Measurements from ENCODE around the gene ZNF106. TPM values are rescaled to one million over a fixed set of nuclear protein-coding genes. Genes with fewer than 3 reads are reported as not detected.

ZNF106 gene
- total RNA-seq, 1 experiment from 2014 or later = 61.4 TPM

DNA sequence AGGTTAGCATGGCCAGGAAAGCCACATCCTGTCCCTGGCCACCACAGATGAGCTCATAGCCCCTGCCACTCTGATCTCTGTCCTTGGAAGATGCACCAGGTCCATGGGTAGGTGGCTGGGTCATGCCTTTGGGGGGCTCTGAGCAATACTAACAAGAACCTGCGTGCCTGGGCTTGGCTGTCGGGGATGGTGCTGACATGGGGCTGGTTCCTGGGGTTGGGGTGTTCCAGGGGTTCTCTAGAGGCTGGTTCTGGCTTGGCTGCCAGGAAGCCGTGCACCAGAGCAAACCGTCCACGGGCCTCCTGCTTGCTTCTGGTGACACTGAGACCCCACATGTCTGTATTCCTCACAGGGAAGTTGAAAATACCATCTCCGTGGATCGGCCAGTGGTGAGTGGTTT is 87.6 kb downstream of the ZNF106 start:
- CTCF ChIA-PET = no interaction called here
- DNase-seq (ENCODE audit: unreplicated experiment) = no peak
- Mint-ChIP-seq H3K27me3 (ENCODE audit: insufficient read depth, unreplicated experiment) (no peaks in the 10 kb centered on the region), H3K27ac (ENCODE audit: low read depth, unreplicated experiment) (no peak overlapping the region), H3K9me3 (ENCODE audit: unreplicated experiment) (no peaks in the 10 kb centered on the region), H3K4me3 (ENCODE audit: unreplicated experiment) (no peak overlapping the region), H3K36me3 (ENCODE audit: insufficient read depth, unreplicated experiment) (peaks cover 8% of the 10 kb centered on the region), H3K4me1 (ENCODE audit: insufficient read depth, unreplicated experiment) (no peaks in the 10 kb centered on the region)
- POLR2A ChIA-PET = no interaction called here
- no TSS peak for BruUV-seq (replicated peaks)
- intact Hi-C loops (cut with micrococcal nuclease) = no loop called here
- TF ChIP-seq, protein P1, sequence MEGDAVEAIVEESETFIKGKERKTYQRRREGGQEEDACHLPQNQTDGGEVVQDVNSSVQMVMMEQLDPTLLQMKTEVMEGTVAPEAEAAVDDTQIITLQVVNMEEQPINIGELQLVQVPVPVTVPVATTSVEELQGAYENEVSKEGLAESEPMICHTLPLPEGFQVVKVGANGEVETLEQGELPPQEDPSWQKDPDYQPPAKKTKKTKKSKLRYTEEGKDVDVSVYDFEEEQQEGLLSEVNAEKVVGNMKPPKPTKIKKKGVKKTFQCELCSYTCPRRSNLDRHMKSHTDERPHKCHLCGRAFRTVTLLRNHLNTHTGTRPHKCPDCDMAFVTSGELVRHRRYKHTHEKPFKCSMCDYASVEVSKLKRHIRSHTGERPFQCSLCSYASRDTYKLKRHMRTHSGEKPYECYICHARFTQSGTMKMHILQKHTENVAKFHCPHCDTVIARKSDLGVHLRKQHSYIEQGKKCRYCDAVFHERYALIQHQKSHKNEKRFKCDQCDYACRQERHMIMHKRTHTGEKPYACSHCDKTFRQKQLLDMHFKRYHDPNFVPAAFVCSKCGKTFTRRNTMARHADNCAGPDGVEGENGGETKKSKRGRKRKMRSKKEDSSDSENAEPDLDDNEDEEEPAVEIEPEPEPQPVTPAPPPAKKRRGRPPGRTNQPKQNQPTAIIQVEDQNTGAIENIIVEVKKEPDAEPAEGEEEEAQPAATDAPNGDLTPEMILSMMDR (IDR thresholded peaks at IDR 0.05; ENCODE audit: unreplicated experiment) = no peak

DNA sequence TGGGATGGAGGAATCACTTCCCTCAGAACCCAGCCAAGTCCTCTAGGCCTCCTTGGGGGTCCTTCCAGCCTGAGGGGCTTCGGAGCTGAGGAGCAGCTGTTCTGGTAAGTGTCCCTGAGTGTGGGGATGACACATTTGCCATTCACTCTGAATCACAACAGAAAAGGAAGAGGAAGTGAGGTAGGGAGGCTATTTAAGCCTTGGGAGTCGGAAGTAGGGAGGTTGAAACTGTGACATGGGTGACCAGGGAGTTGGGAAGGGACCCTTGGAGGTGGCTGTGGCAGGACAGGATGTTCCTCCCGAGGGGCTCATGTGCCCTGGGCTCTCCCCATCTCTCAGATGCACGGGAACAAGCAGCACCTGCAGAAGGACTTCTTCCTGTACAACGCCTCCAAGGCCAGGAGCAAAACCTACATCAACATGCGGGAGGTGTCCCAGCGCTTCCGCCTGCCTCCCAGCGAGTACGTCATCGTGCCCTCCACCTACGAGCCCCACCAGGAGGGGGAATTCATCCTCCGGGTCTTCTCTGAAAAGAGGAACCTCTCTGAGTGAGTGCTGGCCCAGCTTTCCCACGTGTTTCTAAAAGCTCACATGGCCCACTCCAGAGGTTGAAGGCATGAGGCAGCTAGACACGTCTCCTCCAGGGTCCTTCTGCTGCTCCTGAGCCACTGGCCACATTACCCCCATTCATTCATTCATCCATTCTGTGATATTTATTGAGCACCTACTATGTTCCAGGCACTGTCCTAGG is 88.3 kb downstream of the ZNF106 start:
- ChIA-PET POLR2A (no interaction called here), CTCF (interaction anchor here (0.5 kb wide), 1 partner anchor 74 kb away, joined by 5 read pairs; no protein-coding TSS in a partner anchor)
- H3K4me1 Mint-ChIP-seq (ENCODE audit: insufficient read depth, unreplicated experiment) = no peaks in the 10 kb centered on the region
- TF ChIP-seq, protein P1 (IDR thresholded peaks at IDR 0.05; ENCODE audit: unreplicated experiment) = no peak
- no peak overlapping the region for H3K4me3 Mint-ChIP-seq (ENCODE audit: unreplicated experiment)
- H3K9me3 Mint-ChIP-seq (ENCODE audit: unreplicated experiment) = no peaks in the 10 kb centered on the region
- intact Hi-C loops (cut with micrococcal nuclease) = no loop called here
- BruUV-seq (replicated peaks) = no TSS peak
- no peak for DNase-seq (ENCODE audit: unreplicated experiment)
- H3K27ac Mint-ChIP-seq (ENCODE audit: low read depth, unreplicated experiment) = no peak overlapping the region
- peaks cover 8% of the 10 kb centered on the region for H3K36me3 Mint-ChIP-seq (ENCODE audit: insufficient read depth, unreplicated experiment)
- H3K27me3 Mint-ChIP-seq (ENCODE audit: insufficient read depth, unreplicated experiment) = no peaks in the 10 kb centered on the region

DNA sequence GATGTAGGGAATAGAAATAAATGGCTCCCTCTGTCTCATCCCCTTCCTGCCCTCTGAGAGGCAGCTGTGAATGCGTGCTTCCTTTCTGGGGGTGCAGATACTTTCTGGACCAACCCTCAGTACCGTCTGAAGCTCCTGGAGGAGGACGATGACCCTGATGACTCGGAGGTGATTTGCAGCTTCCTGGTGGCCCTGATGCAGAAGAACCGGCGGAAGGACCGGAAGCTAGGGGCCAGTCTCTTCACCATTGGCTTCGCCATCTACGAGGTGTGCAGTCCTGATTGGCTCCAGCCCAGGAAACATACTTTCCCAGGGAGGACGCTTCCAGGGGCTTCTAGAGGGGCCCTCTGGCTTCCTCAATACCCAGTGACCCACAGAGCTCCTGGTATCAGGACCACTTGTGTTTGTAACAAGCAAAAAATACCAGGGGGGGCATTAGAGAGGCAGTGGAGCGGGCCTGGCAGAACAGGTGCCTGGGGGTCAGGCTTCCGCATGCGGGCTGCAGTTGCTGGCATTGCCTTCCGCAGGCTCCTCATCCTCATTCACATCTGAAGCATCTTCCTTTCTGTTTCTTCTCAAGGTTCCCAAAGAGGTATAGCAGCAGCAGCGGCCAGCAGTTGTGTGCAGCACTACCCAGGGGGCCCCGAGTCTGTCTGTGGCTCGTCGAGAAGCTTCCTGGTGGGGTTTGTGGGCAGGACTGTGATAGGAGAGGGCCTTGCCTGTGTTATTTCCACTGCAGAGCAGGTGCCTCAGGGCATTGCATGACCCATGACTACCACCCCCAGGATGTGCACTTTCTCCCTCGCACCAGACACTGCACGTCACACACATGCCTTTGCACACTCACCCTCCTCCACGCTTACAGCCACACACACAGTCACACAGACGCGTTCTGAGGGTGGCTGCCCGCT is 89.1 kb downstream of the ZNF106 start:
- POLR2A ChIA-PET = interaction anchor here (0.6 kb wide), 1 partner anchor 39 kb away, joined by 4 read pairs; no protein-coding TSS in a partner anchor
- Mint-ChIP-seq H3K4me3 (ENCODE audit: unreplicated experiment) (no peak overlapping the region), H3K27me3 (ENCODE audit: insufficient read depth, unreplicated experiment) (no peaks in the 10 kb centered on the region), H3K27ac (ENCODE audit: low read depth, unreplicated experiment) (no peak overlapping the region), H3K36me3 (ENCODE audit: insufficient read depth, unreplicated experiment) (peaks cover 8% of the 10 kb centered on the region), H3K9me3 (ENCODE audit: unreplicated experiment) (no peaks in the 10 kb centered on the region), H3K4me1 (ENCODE audit: insufficient read depth, unreplicated experiment) (no peaks in the 10 kb centered on the region)
- DNase-seq (ENCODE audit: unreplicated experiment) = no peak
- intact Hi-C loops (cut with micrococcal nuclease) = no loop called here
- CTCF ChIA-PET = interaction anchor here (0.5 to 1.0 kb wide), 3 partner anchors 33 to 525 kb away, joined by 3 to 5 read pairs (median 4); no protein-coding TSS in a partner anchor
- BruUV-seq (replicated peaks) = no TSS peak
- TF ChIP-seq, protein P1 (IDR thresholded peaks at IDR 0.05; ENCODE audit: unreplicated experiment) = no peak

DNA sequence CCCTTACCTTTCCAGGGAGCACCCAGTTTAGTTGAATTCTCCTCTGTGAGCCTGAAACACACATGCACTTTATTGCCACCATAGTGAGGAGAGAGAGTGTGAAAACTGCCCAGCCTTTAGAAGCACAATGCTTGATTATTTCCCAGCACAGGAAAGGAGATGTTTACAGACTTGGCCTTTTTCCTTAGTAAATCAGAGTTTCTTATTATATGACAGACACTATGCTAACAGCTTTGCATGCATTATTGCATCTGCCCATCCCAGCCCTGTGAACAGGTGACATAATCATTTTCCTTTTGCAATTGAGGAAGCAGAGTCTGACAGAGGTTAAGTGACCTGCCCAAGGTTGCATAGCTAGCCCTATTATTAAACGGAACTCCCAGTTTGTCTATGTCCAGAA is 95.1 kb downstream of the ZNF106 start:
- ChIA-PET POLR2A (no interaction called here), CTCF (no interaction called here)
- Mint-ChIP-seq H3K27ac (ENCODE audit: low read depth, unreplicated experiment) (no peak overlapping the region), H3K27me3 (ENCODE audit: insufficient read depth, unreplicated experiment) (no peaks in the 10 kb centered on the region), H3K9me3 (ENCODE audit: unreplicated experiment) (no peaks in the 10 kb centered on the region), H3K4me1 (ENCODE audit: insufficient read depth, unreplicated experiment) (no peaks in the 10 kb centered on the region), H3K36me3 (ENCODE audit: insufficient read depth, unreplicated experiment) (no peaks in the 10 kb centered on the region), H3K4me3 (ENCODE audit: unreplicated experiment) (no peak overlapping the region)
- BruUV-seq (replicated peaks) = no TSS peak
- TF ChIP-seq, protein P1 (IDR thresholded peaks at IDR 0.05; ENCODE audit: unreplicated experiment) = no peak
- no peak for DNase-seq (ENCODE audit: unreplicated experiment)
- intact Hi-C loops (cut with micrococcal nuclease) = no loop called here

Data from MCF 10A (cell line).